Smooth muscle cell of the umbilical artery (primary cell): ENCODE data around the gene RUBCNL. TPM values are rescaled to one million over a fixed set of nuclear protein-coding genes. Genes with fewer than 3 reads are reported as not detected.

Experiments
- total RNA-seq: library from RNA; depleted of rRNA; stranded (reverse); fragments of >200 nt; gene quantifications from 2 replicates; pipeline ENCODE4 v1.2.3, GENCODE V29; 2014

The RUBCNL gene
- 0.30 and 0.51 TPM in 2 replicates for total RNA-seq

GRCh38 chr13:46387064-46387851 lies at the start of gene RUBCNL:
Gene RUBCNL, minus strand, starts transcription at chr13:46387252. Its CDS starts 14,777 bp downstream, at chr13:46372475.

Other genes with a start within 250 kb of the RUBCNL start
- gene LCP1, start 205.1 kb downstream of the RUBCNL start, total RNA-seq, result 3.3 and 8.9 TPM in 2 replicates
- gene LRRC63, start 175.3 kb downstream of the RUBCNL start, total RNA-seq, result under 0.01 and 0.09 TPM in 2 replicates
- 6.8 and 13.4 TPM in 2 replicates for gene LRCH1, start 165.9 kb upstream of the RUBCNL start, total RNA-seq